Stimulated activated effector memory CD8-positive, alpha-beta T cell treated with anti-CD3 and anti-CD28 coated beads, Interleukin-12 subunit alpha, Interleukin-12 subunit beta, amount 100 ng/mL, for 72 hours (primary cell): ENCODE measurements around the gene NECAB3.

ENCODE experiments used
- ATAC-seq: fragments of 150-1000 bp; cut with Tn5 transposase; 2 replicates; pipeline ENCODE4 v1.10.0; 2021
- DNase-seq, 2 donors: peaks; one replicate each; pipeline ENCODE4 v3.0.0; 2021 to 2022; ENCODE audit warnings: low spot score in 2 of 2
- H3K27ac Mint-ChIP-seq: one replicate; pipeline ENCODE4 v1.8.0; 2022; ENCODE audit warnings: mild to moderate bottlenecking, mixed read lengths
- H3K36me3 Mint-ChIP-seq: one replicate; pipeline ENCODE4 v1.8.0; 2022; ENCODE audit warnings: mild to moderate bottlenecking, mixed read lengths
- H3K4me1 Mint-ChIP-seq: one replicate; pipeline ENCODE4 v1.8.0; 2022; ENCODE audit warnings: mixed read lengths
- H3K4me3 Mint-ChIP-seq: one replicate; pipeline ENCODE4 v1.8.0; 2022; ENCODE audit warnings: mild to moderate bottlenecking, mixed read lengths
- H3K9me3 Mint-ChIP-seq: one replicate; pipeline ENCODE4 v1.8.0; 2022; ENCODE audit warnings: mixed read lengths

The NECAB3 gene

DNA sequence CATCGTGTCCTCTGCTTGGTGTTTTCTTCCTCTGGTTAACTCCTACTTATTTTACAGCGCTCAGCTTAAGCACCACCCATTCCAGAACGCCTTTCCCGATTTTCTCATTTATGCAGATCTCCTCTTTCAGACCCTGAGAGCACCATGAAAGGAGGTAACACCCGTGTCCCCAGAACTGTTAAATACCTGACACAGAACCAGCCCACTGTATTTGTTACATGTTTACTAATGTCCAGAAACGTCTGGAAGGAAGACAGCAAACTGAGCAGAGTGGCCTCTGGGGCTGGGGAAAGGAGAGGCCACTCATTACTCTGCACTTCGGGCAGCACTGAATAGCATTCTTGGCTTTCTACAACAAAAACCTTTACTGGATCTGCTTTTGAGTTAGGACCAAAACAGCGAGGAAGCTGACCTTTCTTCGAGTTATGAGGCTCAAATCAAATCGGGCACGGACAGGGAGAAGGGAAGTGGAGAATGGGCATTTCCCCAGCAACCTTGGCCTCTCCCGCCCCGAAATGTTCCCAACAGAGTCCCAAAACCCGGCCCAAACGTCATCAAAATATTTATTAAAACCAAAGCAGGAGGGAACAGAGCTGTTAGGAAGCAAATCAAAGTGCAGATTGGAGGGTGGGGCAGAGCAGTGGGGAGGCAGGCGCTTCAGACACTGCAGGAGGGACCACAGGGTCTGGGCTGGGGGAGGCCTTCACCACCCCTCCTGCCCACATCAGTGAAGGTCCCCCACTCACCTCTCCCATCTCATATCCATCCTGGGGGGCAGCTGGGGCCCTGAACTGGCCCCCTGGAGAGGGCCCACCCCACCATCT lies 1.1 kb upstream of the NECAB3 start:
- Mint-ChIP-seq H3K9me3 (no peaks in the 10 kb centered on the region), H3K27ac (peak overlapping the region; percentile 32), H3K36me3 (peaks cover 61% of the 10 kb centered on the region), H3K4me1 (peaks cover 51% of the 10 kb centered on the region), H3K4me3 (peak overlapping the region; percentile 83)
- ATAC-seq (no peak), DNase-seq (no peak)

DNA sequence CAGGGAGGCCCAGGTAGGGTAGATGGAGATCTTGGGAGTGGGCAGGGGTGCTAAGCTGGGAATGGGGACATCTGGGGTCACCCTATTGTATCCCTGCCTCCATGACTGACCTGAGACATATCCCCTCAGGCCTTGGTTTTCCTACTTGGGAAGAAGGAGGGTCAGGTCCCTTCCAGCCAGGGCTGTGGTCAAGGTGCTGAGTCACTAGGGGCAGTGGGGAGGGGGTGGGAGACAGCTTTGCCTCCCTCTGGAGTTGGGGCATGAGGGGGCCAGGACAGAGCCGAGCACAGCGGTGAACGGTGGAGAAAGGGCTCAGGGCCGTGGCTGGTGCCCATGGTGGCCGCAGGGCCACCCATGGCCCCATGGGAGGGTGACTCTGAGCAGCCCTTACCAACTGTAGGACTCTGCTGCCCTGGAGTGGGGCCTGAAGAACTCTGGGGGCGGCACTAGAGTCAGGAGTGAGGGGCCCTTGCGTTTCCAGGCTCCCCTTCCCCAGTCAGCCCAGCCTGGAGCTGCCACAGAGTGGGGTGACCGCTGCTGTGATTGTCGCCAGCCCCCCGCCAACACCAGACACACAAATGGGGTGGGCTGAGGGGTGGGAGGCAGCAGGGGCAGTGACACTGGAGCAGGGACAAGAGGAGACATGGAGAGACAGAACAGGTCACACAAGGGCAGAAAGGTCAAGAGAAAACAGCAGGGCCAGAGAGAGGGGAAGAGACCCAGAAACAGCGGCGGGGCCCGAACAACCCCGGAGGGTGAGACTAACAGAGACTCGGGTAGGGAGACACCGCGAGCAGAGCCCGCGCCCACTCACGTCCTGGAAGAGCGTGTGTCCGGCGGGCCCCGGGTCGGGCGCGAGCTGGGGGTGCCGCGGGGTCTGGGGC lies 576 bp downstream of the NECAB3 start:
- peaks cover 50% of the 10 kb centered on the region for H3K36me3 Mint-ChIP-seq
- peak; percentile 72 for ATAC-seq
- no peaks in the 10 kb centered on the region for H3K9me3 Mint-ChIP-seq
- H3K27ac Mint-ChIP-seq, result peak overlapping the region; percentile 88
- DNase-seq, result no peak
- H3K4me3 Mint-ChIP-seq, result peak overlapping the region; percentile 83
- peaks cover 43% of the 10 kb centered on the region for H3K4me1 Mint-ChIP-seq

DNA sequence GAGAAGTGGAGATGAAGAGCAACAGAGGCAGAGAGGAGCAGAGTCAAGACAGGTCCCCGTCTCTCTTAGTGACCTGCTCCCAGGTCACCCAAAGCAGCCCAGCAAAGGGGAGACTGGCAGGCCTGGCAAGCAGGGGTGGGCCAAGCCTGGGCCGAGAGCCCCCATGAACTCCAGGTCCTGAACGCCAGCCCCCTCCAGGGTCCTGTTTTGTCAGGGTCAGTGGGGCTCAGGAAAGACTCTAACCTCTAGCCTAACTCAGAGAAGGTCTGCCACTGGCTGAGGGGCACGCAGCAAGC lies 1.2 kb downstream of the NECAB3 start:
- Mint-ChIP-seq H3K4me3 (peak overlapping the region; percentile 83), H3K4me1 (peaks cover 46% of the 10 kb centered on the region), H3K9me3 (no peaks in the 10 kb centered on the region), H3K36me3 (peaks cover 45% of the 10 kb centered on the region), H3K27ac (peak overlapping the region; percentile 88)
- no peak for DNase-seq
- ATAC-seq, result no peak

DNA sequence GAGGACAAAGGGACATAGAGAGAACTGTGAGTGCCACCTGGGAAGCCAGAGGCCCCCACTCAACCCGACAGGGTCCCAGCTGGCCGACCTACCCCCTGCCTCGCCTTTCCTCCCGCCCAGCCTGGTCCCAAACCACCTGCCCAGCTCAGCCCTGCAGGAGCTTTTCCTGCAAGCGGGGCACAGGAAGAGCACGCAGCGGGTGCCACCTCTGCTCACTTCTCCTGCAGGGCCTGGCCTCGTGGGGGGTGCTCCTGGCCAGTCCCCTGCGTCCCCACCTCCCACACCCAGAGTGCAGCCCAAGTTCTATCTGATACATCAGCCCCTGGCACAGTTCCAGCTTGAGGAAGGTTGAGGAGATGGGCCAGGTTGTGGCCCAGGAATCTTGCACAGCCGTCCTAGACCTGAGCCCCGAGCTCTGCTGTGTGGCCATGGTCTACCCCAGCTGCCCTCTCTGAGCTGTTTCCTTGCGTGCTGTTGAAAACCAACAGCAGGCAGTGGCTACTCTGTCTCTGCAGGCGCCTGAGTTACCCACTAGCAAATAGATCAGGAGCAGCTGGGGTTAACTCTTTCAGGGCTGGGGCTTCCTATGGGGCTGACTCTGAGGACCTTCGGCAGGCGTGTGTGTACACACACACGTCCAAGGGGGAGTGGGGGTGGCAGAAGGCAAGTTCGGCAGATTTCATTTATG lies 1.7 kb downstream of the NECAB3 start:
- ATAC-seq, result no peak
- no peaks in the 10 kb centered on the region for H3K9me3 Mint-ChIP-seq
- peaks cover 40% of the 10 kb centered on the region for H3K36me3 Mint-ChIP-seq
- peak overlapping the region; percentile 83 for H3K4me3 Mint-ChIP-seq
- H3K4me1 Mint-ChIP-seq, result peaks cover 47% of the 10 kb centered on the region
- peak overlapping the region; percentile 88 for H3K27ac Mint-ChIP-seq
- no peak for DNase-seq

DNA sequence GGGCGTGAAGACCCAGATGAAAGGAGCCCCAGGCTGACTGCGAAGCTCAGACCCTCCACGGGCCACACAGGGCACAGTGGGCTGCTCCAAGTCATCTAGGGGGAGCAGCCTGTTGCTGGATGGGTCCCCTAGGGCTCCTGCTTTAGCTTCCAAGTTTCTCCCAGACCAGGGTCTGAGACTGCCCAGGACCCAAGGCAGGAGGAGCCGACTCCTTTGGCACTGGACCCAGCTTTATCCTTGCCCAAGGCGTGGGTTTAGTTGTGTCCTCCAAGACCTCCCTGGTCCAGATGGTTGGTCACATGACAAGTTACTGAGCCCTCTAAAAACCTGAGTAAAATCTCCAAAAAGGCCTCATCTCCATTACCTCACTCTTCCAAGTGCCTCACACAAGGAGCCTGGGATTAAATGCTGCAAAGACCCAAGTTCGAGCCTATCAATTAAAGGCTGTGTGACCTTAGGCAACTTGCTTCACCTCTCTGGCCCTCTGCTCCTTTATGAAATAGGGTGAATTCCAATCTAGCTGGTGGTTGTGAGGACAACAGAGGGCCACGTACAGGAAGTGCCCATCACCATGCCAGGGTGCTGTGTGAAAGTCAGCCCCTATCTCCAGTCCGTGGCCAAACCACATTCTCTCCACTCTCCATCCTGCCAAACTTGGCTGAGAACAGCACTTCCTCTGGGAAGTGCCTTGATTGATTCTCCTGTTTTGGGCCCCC lies 2.5 kb downstream of the NECAB3 start:
- no peak overlapping the region for H3K4me3 Mint-ChIP-seq

DNA sequence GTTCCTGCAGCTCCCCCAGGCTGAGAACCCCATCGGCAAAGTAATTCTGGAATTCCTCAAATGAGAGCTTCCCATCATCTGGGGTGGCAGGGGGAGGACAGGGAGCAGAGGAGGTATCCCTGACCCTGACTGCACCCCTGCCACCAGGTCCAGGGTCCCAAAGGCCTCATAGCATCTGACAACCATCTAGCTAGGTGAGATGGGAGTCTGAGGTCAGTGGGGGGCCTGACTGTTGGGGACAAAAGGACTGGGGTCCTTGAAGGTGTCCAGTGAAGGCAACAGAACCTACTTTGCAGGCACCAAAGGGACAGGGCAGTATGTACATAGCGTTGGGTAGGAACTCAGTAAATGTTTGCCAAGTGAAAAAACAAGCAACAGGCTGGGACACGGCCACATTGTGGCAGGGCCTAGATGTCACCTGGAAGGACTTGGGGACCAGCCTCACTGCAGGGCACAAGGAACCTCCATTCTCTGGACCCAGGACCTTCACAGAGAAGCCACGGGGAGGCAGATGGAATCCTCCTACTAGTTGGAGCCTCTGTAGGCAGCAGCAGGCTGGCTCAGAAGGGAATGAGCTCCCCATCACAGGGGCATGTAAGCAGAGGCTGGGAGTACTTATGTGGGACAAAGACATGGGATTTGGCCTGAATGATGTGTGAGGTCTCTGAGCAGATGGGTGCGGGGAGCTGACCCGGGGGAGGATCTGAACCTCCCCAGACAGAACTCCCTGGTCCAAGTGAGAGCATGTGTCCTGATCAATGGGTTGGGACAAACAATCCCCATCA lies 3.3 kb downstream of the NECAB3 start:
- Mint-ChIP-seq H3K27ac (peak overlapping the region; percentile 88), H3K36me3 (peaks cover 29% of the 10 kb centered on the region), H3K4me1 (peaks cover 53% of the 10 kb centered on the region), H3K9me3 (no peaks in the 10 kb centered on the region), H3K4me3 (no peak overlapping the region)
- DNase-seq, result no peak
- no peak for ATAC-seq

More for the DNA sequence above, 2.5 kb downstream of the NECAB3 start:
- no peak for ATAC-seq
- Mint-ChIP-seq H3K4me1 (peaks cover 49% of the 10 kb centered on the region), H3K27ac (peak overlapping the region; percentile 88), H3K36me3 (peaks cover 34% of the 10 kb centered on the region), H3K9me3 (no peaks in the 10 kb centered on the region)
- DNase-seq, result no peak

DNA sequence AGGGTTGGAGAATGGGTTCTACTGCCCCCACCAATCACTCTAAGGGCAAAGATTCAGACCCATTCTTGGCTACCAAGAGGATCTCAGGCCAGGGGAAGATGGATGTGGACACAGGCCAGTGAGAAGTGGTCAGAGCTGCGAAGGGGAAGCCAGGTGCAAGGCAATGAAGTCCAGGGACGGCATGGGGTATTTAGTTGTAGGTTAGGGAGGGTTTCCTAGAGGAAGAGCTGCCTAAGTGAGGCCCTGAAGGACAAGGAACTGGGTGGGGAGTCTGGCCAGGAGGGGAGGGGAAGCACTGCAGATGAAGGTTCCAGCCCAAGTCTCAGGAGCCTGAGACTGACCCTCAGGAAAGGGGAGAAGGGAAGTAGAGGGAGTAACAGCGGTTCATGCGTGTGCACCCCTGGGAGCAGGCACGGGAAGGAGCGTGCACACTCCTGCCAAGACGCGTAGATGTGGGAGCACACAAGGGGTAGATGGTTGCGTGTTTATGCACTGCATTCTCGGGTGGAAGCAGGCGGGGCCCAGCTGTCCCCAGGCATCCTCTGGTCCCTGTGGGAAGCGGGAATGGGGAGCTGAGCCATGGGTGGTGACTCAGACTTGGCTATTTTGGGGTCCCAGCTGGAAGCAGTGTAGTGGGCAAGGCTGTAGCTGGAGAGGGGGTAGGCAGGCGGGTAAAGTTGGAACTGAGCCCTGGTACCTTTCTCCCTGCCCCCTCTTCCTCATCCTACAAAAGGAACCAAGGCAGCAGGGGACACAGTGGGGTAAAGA lies 4.2 kb downstream of the NECAB3 start:
- peaks cover 24% of the 10 kb centered on the region for H3K36me3 Mint-ChIP-seq
- peak overlapping the region; percentile 83 for H3K27ac Mint-ChIP-seq
- DNase-seq (no peak), ATAC-seq (no peak)
- H3K4me1 Mint-ChIP-seq, result peaks cover 54% of the 10 kb centered on the region
- no peaks in the 10 kb centered on the region for H3K9me3 Mint-ChIP-seq
- no peak overlapping the region for H3K4me3 Mint-ChIP-seq

DNA sequence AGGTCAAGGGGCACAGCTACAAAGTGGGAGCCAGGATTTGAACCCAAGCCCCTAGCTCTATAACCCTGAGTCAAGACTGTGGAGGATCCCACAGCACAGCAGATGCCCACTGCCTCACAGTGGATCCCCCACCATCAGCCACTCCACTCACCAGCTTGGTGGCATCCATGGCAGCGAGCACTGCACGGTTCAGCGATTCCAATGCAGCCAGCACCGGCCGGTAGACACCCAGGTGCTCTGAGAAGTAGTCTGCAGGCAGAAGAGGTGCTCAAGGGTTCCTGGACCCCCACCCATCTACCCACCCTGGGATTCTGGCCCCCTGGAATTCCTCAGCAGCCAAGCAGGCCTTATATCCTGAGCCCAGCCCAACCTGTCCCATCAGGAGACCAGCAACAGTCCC lies 5.0 kb downstream of the NECAB3 start:
- H3K4me1 Mint-ChIP-seq, result peaks cover 57% of the 10 kb centered on the region
- DNase-seq, result no peak
- H3K27ac Mint-ChIP-seq, result peak overlapping the region; percentile 83
- peaks cover 18% of the 10 kb centered on the region for H3K36me3 Mint-ChIP-seq
- ATAC-seq, result no peak
- H3K4me3 Mint-ChIP-seq, result peak overlapping the region; percentile 96
- no peaks in the 10 kb centered on the region for H3K9me3 Mint-ChIP-seq

DNA sequence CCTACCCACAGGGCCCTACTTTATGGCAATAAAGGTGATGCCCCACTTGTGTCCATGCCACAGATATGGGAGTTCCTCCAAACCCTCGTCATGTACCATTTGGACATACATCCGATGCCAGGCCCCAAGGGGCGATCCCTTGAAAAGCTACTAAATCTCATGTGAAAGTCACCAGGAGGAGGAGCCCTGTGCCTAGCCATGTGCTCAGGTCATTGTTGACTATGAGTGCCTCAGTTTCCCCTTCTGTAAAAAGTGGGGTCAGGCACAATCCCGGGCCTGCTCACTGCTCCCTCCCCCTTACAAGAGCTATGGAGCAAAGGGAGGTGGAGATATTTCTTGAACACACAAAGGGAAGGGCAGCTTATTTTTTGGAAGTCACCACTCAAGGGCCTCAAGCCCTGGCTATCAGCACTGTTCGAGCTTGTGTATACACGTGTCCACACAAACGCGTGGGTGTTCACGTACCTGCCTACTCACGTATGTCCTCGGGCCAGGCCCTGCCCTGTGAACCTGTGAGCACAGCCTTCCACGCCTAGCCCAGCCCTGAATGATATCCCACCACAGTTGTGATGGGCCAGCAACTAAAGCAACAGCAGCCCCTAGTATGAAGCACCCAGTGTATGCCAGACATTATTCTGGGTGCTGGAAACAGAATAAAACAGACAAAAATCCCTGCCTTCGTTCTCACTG lies 5.6 kb downstream of the NECAB3 start:
- H3K4me3 Mint-ChIP-seq, result peak overlapping the region; percentile 96
- ATAC-seq, result no peak
- no peaks in the 10 kb centered on the region for H3K9me3 Mint-ChIP-seq
- H3K27ac Mint-ChIP-seq, result peak overlapping the region; percentile 97
- DNase-seq, result no peak
- H3K36me3 Mint-ChIP-seq, result peaks cover 18% of the 10 kb centered on the region
- H3K4me1 Mint-ChIP-seq, result peaks cover 55% of the 10 kb centered on the region

DNA sequence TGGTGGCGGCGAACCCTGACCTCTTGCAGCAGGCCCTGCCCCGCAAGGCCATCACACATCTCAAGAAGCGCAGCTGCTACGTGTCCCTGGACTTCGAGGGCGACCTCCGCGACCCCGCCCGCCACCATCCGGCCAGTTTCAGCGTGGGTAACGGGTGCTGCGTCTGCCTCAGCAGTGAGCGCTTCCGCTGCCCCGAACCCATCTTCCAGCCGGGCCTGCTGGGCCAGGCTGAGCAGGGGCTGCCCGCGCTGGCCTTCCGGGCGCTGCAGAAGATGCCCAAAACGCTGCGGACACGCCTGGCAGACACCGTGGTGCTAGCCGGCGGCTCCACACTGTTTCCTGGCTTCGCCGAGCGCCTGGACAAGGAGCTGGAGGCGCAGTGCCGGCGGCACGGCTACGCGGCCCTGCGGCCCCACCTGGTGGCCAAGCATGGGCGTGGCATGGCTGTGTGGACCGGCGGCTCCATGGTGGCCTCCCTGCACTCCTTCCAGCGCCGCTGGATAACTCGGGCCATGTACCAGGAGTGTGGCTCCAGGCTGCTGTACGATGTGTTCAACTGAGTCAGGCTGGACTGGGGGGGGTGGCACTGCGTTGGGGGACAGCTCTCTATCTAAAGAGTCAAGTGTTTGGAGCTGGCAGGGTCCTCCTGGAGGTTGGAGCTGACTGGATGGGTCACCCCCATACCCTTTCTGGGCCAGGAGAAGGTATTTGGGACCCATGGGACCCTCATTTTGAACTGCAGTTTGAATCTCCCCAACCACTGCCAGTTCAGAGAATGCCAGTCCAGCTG lies 6.4 kb downstream of the NECAB3 start:
- peaks cover 49% of the 10 kb centered on the region for H3K4me1 Mint-ChIP-seq
- ATAC-seq (peak; percentile 71), DNase-seq (peak; percentile 86 to 93)
- H3K9me3 Mint-ChIP-seq, result no peaks in the 10 kb centered on the region
- H3K36me3 Mint-ChIP-seq, result peaks cover 18% of the 10 kb centered on the region
- H3K4me3 Mint-ChIP-seq, result peak overlapping the region; percentile 96
- peak overlapping the region; percentile 97 for H3K27ac Mint-ChIP-seq

DNA sequence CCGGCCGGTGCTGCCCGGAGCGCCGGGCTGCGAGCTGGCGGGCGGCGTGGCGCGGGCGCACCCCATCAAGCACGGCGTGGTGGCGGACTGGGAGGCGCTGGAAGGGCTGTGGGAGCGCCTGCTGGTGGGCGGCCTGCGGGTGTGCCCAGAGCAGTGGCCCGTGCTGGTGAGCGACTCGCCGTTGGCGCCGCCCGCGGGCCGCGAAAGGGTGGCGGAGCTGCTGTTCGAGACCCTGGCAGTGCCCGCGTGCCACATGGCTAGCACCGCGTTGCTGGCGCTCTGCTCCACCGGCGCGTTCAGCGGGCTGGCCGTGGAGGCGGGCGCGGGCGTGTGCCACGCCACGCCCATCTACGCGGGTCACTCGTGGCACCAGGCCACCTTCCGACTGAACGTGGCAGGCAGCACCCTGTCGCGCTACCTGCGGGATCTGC lies 7.0 kb downstream of the NECAB3 start:
- H3K4me1 Mint-ChIP-seq, result peaks cover 49% of the 10 kb centered on the region
- H3K27ac Mint-ChIP-seq, result peak overlapping the region; percentile 97

DNA sequence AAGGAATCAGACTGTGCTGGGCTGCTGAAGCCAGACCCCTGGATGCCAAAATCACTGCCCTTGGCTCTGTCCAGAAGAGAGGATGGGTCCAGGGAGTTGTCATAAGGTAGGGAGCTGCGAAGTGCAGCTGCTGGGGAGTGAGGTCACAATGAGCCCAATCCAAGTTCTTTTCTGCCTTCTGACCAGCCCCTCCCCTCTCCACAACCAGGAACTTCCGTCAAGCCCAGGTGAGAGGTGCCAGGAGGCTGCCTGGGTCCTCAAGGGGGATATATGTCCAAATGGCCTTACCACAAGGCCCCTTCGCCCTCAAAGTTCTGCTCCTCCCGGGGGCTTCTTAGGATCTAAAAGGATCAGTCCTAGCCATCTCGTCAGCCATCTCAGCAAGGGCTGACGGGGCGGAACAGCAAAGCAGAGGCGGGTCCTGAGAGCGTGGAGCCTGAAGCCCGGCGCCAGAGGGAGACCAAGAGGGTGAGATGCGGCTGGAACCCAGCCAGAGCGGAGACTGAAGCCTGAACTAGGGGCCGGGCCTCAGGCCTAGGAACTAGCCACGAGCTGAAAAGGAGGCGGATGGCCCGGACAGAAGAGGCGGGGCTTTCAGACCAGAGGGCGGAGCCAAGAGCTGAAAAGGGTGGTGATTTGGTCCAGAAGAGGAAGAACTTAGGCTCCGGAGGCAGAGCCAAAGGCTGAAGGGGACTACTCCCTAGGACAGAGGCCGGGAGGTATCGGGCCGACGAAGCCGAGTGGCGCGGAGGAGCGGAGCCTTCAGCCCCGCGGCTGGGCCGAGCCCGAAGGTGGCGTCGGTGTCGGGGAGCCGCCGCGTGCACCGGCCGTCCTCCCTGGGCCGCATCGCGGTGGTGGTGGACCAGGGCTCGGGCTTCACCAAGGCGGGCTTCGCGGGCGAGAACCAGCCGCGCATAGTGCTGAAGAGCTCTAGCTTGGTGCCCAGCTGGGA lies 7.7 kb downstream of the NECAB3 start, which contains the start of gene ACTL10:
Gene ACTL10 (plus strand): TSS at position 651 of the 952 bp plus-strand sequence. CDS start 555 bp downstream, outside the sequence.
- DNase-seq (peak; percentile 73 to 95), ATAC-seq (peak; percentile 71)
- H3K9me3 Mint-ChIP-seq, result no peaks in the 10 kb centered on the region
- peak within 1 kb of the TSS; percentile 97 for H3K27ac Mint-ChIP-seq
- H3K4me3 Mint-ChIP-seq, result peak within 1 kb of the TSS; percentile 96
- H3K36me3 Mint-ChIP-seq, result peaks cover 18% of the 10 kb centered on the region
- peaks cover 49% of the 10 kb centered on the region for H3K4me1 Mint-ChIP-seq

More for the DNA sequence above, 7.0 kb downstream of the NECAB3 start:
- H3K36me3 Mint-ChIP-seq, result peaks cover 18% of the 10 kb centered on the region
- H3K4me3 Mint-ChIP-seq, result peak overlapping the region; percentile 96
- ATAC-seq (peak; percentile 44), DNase-seq (peak in 1 of 2 donors; percentile 53)
- no peaks in the 10 kb centered on the region for H3K9me3 Mint-ChIP-seq
